NOMO-1 treated with dmso at 0.1 percent for 144 hours (cell line): ENCODE measurements around the gene MOGAT2.
"Not testable (repeated sequence)": the region's sequence is repeated elsewhere in the genome, so short reads cannot be mapped to it uniquely, and the experiment has no call there.

Experiments
- DNase-seq: peaks from one replicate; lab custom pipeline; 2025; ENCODE audit not compliant: unreplicated experiment; lab: John Stamatoyannopoulos, UW

The MOGAT2 gene

DNA sequence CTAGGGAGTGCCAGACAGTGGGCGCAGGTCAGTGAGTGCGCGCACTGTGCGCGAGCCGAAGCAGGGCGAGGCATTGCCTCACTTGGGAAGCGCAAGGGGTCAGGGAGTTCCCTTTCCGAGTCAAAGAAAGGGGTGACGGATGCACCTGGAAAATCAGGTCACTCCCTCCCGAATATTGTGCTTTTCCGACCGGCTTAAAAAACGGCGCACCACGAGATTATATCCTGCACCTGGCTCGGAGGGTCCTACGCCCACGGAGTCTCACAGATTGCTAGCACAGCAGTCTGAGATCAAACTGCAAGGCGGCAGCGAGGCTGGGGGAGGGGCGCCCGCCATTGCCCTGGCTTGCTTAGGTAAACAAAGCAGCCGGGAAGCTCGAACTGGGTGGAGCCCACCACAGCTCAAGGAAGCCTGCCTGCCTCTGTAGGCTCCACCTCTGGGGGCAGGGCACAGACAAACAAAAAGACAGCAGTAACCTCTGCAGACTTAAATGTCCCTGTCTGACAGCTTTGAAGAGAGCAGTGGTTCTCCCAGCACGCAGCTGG is 31.2 kb downstream of the MOGAT2 start:
- DNase-seq, result not testable (repeated sequence)

DNA sequence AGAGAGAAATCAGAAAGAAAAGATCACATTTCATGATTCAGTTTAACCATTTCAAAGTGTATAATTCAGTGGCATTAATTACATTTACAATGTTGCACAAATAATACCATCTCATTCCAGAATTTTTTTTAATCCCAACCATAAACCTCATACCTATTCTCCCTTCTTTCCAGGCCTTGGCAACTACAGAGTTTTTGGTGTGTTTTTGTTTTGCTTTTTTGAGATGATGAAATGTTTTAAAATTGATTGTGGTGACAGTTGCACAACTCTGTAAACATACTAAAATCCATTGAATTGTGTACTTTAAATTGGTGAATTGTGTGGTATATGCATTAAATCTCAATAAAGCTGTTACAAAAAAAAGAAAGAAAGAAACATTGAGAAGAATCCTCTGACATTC is 37.3 kb downstream of the MOGAT2 start:
- not testable (repeated sequence) for DNase-seq

DNA sequence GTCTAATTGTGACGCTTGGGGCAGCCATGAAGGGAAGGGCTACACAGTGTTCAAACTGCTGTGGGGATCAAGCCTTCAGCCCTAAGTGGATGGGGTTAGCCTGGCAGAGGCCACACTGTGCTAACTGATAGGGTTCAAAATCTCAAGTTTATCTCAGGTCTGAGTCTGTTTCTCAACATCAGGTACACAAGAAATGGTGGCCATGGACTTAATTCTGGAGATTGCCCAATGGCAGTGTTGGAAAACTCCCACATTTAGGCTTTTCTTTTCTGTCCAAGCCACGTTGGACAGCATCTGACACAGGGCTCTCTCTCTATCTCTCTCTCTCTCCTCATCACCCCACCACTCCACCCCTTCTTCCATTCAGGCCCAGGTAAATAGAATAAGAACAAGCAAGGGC is 40.0 kb downstream of the MOGAT2 start:
- DNase-seq, result no peak

DNA sequence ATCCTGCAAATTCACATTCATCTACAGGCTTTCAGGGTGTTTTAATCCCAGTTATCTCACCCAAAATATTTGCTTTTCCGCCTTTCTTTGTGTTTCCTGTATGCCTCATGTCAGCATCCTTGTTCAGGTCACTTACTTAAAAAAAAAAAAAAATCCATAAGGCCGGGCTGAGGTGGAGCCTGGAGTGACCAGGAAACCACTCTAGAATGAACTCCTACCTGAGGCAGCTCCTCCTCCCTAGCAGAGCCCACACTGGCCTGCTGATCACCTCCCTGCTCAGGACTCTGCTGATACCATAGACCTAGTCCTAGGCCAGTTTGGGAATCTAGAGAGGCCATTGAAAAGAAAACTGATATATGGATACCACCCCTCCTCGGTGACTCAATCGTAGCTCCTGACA is 42.2 kb downstream of the MOGAT2 start:
- no peak for DNase-seq

DNA sequence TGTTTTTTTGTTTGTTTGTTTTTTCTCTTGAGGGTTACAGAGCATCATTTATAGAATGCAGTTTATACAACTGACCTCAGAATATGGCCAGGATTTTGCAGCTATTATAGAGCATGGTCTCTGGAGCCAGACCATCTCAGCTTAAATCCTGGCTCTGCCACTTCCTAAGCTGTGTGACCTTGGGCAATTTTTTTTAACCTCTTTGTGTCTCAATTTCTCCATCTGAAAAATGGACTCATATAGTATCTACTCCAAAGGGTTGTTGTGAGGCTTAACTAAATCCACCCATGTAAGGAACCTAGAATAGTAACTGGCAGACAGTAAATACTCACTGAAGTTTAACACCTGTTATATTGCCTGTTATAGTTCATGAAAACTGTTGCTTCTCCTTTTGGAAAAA is 42.6 kb downstream of the MOGAT2 start:
- DNase-seq, result no peak

DNA sequence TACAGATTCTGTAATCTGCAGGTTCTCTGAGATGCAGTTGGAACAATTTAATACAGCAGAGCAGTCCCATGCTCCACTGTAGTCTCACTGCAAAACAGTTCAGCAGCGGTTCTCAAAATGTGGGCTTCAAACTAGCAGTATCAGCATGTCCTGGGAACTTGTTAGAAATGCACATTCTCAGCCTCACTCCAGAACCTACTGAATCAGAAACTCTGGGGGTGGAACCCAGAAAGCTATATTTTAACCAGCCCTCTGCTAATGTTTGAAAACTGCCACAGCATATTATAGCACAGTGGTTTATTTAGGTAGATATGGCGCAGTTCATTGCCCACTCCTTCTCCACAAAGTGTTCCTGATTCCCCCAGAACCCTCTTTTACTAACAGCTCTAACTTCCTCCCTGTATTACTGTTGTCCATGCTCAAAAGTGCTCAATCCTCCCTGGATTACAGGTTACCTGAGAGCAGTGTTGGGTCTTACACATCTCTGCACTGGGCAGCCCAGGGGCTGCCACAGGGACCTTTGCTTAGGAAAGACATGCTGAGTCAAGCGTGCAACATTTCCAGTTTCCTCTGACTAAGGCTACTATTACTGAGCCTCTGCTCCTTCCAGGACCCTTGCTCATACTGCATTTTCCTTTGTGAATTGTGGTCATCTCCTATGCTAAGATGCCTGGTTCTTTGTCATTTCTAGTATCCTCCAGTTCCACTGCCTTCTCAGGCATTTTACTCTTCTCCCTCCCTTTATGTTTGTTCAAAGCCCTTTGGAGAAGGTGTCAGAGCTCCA is 43.3 kb downstream of the MOGAT2 start:
- DNase-seq, result no peak

DNA sequence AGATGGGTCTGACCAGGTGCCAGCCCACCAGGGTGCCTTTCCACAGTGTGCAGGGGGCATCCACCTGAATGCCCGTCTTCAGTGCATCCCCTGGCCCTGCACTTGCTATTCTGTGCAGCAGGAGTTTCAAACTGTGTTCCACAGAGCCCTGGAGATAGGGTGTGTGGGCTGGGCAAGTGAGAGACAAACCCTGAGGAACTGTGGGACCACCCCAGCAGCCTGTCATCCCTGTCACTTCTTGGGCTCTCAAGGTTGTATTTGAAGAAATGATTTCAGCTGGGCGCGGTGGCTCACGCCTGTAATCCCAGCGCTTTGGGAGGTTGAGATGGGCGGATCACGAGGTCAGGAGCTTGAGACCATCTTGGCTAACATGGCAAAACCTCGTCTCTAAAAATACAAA is 44.5 kb downstream of the MOGAT2 start:
- no peak for DNase-seq

DNA sequence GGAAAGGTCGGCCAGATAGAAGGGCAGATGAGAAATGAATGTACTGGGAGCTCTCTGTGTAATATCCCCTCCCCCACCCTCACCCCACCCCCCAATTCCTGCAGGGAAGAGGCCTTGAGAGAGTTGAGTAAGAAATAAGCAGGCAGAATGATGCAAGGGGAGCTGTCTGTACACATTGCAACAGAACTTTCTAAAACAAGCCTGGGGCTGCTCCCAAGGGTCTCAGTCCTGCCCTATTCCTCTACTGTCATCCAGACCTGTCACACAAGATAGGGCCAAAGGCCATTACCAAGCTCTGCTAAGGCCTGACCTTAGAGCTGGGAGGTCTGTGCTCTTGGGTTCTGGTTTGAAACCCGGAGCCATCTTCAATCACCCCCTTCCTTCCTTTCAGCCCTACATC is 45.2 kb downstream of the MOGAT2 start:
- peak; percentile 25 for DNase-seq

DNA sequence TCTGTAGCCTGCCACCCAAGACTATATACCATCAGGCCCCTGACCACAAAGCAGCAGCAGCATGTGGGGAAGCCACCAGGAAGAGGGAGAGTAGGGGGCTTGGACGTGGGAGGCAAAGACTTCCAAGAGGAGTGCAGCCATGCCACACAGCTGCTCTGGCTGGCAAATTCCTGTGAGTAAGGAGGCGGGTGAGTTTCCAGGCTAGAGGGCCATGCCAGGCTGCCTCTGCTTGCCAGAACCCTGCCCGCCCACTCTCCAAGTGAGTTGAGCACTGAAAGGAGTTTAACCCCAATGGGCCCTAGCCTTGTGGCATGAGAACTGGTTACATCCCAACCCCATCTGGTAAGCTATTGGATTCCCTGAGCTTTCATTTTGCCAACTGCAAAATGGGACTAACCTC is 46.2 kb downstream of the MOGAT2 start:
- no peak for DNase-seq

DNA sequence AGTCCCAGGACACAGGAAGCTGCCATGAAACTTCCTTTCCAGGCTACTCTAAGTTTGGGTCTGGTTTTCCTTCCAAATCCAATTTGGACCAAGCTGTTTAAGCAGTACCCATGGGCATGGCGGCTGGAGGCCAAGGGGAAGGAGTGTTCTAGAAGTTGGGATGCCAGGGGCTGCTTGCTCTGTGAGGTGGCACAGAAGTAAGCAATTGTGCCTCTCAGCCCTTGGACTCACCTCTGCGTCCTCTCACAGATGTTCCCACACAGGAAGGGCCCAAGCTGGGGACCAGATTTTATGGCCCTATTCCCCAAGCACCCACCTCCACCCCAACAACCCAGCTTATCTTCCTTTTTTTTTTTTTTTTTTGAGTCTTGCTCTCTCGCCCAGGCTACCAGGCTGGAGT is 47.5 kb downstream of the MOGAT2 start:
- DNase-seq, result no peak

DNA sequence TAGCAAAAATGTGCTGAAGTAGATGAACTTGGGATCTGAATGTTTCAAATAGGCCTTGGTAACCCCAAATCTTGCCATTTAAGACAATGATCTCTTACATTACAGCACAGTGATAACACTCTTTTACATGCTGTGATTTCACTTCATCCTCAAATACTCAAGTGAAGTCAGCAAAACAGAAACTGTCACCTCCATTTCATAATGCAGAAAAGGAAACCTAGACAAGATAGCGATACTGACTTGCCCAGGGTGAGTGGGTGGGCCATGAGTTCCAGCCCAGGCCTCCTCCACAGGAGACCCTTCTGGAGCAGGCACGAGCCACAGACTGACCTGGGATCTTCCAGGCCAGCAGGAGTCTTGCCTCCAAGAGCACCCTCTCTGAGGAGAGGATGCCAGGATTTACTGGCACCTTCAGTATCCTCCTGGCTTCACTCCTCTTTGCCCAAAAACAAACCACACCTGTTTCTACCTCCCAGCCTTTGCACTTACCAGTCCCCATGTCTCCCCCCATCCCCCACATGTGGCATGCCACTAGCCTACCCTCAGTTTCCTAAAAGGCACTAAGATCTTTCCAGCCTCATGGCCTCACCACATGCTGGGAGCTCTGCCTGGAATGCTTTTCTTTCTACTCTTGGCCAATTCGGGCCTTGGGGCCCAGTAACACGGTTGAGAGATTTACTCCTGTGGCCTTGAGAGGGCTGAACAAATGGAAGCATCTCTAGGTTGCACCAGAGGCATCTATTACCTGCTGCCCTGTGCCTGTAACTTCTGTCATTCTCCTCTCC is 49.0 kb downstream of the MOGAT2 start:
- no peak for DNase-seq

DNA sequence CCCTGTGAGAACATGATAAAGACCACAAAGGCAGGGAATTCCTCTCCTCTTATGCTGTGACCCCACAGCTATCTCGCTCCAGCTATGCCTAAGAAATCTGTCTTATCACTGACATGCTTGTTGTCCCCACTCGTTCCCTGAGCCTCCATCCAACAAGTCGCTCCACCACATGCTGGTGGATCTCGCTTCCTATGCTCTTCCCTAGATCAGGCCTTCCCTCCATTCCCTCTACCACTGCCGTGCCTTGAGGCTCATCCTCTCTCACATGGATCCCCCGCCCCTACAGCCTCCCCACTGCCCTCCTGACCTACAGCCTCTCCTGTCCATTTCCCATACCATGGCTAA is 49.6 kb downstream of the MOGAT2 start:
- no peak for DNase-seq

DNA sequence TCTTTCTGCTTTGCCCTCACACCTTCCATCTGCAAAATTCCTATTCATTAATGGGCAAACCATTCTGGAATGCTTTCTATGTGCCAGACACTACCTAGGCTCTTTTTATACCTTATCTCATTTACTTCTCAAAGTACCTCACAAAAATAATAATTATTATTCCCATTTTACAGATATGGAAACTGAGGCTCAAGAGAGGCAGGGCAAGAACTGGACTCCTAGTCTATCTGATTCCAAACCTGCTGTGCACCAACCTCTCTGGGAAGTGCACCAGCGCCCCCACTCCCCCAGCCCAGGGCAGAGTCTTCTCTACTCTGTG is 50.1 kb downstream of the MOGAT2 start:
- DNase-seq, result no peak

DNA sequence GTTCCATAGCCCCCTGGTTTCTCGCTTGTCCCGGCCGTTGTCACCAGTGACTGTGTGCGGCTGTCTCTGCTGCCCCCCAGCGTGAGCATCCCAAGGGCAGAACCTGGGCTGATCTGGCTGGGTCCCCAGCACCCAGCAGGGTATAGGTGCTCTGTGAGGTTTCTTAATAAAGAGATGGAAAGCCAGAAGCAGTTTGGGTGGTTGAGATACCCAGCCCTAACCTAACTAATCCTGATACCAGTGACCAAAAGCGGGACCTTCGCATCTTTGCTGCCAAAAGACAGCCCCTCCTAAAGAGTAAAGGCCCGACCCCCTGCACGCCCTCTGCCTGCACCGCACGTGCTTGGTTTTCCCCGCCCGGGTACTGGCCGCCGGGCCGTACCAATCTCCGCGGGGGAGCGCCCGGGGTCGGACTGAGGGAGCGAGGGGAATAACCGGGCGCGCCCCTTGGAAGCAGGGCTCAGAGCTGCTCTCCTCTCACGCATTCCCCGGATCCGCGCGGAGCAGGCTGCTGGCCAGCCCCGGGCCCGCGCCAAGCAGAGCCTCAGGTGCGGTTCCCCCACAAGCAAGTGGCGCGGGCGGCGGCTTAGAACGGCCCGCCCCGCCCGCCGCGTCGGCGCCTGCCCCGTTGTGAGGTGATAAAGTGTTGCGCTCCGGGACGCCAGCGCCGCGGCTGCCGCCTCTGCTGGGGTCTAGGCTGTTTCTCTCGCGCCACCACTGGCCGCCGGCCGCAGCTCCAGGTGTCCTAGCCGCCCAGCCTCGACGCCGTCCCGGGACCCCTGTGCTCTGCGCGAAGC is 50.7 kb downstream of the MOGAT2 start, which contains the start of gene DGAT2:
TSS of gene DGAT2 (plus strand) at position 667 of the 797 bp plus-strand sequence. CDS start 214 bp downstream, outside the sequence.
- peak; percentile 70 for DNase-seq

DNA sequence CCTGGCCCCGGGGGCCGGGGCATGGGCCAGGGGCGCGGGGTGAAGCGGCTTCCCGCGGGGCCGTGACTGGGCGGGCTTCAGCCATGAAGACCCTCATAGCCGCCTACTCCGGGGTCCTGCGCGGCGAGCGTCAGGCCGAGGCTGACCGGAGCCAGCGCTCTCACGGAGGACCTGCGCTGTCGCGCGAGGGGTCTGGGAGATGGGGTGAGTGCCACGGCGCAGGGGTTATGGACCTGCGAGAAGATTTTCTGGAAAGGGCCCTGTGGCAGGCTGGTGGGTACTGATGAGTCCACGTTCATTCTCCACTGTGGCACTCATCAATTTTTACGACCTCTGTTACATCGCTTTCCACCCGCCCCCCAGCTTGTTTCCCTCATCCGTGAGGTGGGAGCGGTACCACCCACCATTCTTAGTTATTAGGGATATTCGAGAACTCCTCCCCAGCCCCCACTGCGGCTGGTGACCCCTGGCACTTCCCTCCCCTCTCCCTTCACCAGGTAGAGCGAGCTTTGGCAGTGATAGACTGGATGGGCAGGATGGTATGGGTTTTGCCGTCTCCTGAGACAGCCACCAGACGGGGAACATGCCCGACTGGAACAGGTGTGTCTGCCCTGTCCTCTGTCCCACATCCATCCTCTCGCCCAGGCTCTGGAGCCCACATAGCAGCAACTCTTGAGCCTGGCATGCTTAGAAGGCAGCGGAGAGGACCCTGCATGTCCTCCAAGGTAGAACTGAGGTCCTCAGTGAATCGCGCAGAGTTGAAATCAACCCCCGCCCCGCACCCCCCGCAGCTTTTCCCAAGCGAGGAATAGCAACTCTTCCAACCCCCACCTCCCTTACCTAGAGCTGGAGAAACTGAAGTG is 51.5 kb downstream of the MOGAT2 start:
- no peak for DNase-seq

DNA sequence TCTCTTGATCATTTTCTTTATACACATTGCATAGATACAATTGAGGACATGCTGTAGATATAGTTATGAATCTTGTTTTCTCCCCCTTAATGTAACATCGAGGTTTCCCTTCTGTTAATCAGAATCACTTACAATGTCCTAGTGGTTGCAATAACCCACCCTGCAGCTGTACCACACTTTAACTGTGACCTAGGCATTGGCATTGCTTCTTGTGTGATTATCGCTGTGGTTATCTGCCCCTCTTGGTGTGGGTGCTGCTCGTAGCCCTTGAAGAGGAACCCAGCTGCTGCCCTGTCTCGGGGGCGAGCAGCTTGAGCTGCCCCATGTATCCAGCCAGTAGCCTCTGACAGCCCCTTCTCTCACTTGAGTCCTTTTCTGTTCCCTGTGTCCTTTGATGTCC is 52.5 kb downstream of the MOGAT2 start:
- DNase-seq, result no peak

DNA sequence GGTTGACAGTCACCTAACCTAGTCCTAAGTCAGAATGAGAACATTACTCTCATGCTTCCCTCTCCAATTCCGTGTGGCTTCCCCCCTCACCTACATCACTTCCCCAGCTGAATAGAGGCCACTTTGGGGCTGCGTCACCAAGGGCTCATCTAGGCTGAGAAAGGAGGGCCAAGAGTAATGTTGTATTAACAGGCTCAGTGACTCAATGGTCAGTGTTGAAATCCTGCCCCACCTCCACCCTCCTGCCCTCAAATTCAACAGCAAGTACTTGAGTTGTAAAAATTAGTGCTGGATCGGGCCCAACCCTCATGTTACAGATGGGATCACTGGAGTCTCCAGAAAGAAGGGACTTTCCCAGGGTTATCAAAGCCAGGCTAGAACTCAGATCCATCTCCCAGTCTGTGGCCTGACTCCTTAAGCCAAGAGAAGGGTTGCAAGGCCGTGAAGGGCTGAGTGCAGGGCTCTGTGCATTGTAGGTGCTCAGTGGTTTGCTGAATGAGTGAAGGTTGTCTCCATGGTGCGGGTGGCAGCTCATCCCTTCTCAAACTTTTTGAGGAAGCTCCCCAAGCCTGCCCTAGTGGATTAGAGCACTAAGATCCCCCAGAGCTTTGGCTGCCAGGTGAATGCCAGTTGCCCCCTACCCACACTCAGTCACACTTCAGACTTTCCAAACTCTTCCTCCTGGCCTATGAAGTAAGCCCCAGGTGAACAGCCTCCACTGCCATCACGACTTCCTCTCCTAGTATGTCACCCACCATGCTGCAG is 54.2 kb downstream of the MOGAT2 start:
- DNase-seq, result peak; percentile 85

DNA sequence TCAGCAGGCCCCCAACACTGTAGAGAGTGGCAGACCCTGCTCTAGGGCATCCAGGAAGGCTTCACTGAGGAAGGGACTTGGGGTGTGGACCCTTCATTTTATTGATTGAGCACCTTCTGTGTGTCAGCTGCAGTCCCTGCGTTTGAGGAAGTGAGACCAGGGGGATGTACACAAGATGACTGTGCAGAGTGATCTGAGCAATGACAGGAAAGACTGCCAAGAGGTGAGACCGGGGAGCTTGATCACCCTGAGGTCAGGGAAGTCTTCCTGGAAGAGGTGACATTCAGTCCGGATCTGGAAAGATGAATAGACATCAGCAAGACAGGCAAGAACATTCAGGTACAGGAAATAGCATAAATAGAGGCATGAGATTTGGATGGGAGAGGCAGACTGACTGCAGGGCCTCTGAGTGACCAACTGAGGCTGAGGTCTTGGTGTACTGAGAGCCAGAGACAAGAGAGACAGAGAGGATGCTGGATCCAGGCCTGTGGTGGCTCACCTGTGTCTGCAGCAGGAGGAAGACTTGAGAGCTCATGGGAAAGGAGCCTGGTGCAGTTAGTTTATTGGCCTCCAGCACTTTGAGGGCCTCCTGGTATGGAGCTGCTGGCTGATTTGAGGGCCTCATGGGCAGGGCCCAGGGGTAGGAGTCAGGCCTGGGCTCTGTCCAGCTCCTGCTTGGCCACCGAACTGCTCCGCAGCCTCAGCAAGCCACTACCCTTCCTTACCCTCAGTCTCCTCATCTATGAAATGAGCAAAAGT is 56.1 kb downstream of the MOGAT2 start:
- peak; percentile 74 for DNase-seq

DNA sequence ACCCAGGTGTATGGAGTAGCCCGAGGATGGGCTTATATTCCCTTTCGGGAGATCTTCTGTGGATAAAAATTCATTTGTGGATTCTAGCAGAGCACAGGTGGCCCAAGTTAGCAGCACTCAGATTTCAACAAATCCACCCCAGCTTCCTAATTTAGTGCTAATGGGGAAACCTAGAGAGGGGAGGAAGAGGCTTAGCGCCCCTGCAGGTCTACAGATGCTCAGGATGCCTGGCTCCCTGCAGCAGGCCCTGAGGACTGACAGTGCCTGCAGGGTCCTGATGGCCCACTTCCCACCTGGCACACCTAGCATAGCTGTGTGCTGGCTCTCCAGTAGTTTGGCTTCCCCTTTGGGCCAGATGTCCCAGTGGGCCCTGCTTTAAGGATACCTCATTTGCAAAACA is 57.4 kb downstream of the MOGAT2 start:
- no peak for DNase-seq
